Measurements from ENCODE around the gene NEGR1. TPM values are rescaled to one million over a fixed set of nuclear protein-coding genes. Genes with fewer than 3 reads are reported as not detected.

The NEGR1 gene
- total RNA-seq, 1 experiment from 2014 or later, result 19.2 TPM

DNA sequence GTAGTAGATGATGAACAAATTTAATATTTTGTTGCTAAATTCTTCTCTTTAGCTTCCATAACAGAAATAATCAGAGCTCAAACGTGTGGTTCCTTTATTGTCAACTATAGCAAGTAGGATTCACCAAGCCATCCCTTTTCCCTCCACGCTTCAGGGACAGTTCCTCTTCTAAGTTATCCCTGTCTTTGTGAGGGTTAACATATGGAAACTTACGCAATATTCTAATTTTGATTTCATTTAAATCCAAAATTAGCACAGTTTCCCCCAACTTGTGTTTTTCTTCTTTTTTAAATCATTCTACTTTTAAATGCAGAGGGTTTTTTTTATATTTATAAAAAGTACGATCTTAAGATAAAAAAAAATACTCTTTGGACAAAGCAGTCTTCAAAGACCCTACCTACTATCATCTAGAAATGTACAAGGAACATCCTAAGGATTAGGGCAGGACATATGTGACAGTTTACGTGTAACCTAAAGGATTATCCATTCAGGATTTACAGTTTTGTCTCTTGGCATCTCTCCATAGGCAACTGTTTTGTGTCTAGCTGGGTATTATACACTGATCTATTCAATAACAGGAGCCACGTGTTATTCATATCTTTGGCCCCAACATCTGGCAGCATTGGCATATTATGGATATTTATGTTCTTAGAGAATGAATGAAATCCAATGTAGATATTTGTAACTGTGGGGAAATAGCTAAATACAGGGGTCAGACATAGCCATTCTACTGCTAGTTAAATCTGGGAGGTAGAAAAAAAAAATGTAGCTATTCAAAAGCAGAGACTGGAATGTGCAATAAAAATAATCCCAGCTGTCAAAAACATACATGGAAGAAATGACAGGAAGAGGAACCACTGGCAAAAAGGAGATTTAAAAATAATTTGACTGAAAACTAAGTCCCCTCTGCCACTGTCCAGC, 272.9 kb downstream of the NEGR1 start:
- CTCF ChIA-PET, result interaction anchor here (0.6 kb wide), 1 partner anchor 885 kb away, joined by 3 read pairs; no protein-coding TSS in a partner anchor
- no peaks in the 10 kb centered on the region for H3K36me3 Mint-ChIP-seq (ENCODE audit: insufficient read depth, unreplicated experiment)
- H3K9me3 Mint-ChIP-seq (ENCODE audit: low read depth, unreplicated experiment), result peaks cover 2% of the 10 kb centered on the region
- no peak for DNase-seq
- intact Hi-C loops (cut with micrococcal nuclease; ENCODE audit: unreplicated experiment), result no loop called here
- TF ChIP-seq, protein P1, sequence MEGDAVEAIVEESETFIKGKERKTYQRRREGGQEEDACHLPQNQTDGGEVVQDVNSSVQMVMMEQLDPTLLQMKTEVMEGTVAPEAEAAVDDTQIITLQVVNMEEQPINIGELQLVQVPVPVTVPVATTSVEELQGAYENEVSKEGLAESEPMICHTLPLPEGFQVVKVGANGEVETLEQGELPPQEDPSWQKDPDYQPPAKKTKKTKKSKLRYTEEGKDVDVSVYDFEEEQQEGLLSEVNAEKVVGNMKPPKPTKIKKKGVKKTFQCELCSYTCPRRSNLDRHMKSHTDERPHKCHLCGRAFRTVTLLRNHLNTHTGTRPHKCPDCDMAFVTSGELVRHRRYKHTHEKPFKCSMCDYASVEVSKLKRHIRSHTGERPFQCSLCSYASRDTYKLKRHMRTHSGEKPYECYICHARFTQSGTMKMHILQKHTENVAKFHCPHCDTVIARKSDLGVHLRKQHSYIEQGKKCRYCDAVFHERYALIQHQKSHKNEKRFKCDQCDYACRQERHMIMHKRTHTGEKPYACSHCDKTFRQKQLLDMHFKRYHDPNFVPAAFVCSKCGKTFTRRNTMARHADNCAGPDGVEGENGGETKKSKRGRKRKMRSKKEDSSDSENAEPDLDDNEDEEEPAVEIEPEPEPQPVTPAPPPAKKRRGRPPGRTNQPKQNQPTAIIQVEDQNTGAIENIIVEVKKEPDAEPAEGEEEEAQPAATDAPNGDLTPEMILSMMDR (IDR thresholded peaks at IDR 0.05; ENCODE audit: unreplicated experiment), result no peak
- no peaks in the 10 kb centered on the region for H3K4me1 Mint-ChIP-seq (ENCODE audit: low read depth, unreplicated experiment)
- no peak overlapping the region for H3K4me3 Mint-ChIP-seq (ENCODE audit: low read depth, unreplicated experiment)
- H3K27ac Mint-ChIP-seq (ENCODE audit: unreplicated experiment), result no peak overlapping the region
- BruUV-seq (replicated peaks), result no TSS peak
- no peaks in the 10 kb centered on the region for H3K27me3 Mint-ChIP-seq (ENCODE audit: unreplicated experiment)

DNA sequence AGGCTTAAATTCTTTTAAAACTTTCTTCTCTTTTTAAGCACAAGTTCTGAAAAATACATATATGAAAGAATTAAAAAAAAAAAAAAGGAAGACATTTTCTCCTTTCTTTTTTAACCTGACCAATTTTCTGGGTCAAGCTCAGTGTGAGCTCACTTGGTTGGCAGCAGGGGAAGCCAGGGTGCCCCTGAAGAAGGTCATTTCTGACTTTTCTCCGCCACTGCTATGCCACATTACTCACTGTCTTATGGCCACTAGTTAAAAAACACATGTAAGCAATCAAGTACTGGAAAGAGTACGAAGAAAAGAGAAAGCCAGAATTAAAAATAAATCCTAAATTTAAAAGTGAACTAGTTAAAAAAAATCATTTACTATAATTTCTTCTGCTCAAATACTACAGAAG, 275.0 kb downstream of the NEGR1 start:
- intact Hi-C loops (cut with micrococcal nuclease; ENCODE audit: unreplicated experiment), result no loop called here
- H3K9me3 Mint-ChIP-seq (ENCODE audit: low read depth, unreplicated experiment), result peaks cover 2% of the 10 kb centered on the region
- BruUV-seq (replicated peaks), result no TSS peak

DNA sequence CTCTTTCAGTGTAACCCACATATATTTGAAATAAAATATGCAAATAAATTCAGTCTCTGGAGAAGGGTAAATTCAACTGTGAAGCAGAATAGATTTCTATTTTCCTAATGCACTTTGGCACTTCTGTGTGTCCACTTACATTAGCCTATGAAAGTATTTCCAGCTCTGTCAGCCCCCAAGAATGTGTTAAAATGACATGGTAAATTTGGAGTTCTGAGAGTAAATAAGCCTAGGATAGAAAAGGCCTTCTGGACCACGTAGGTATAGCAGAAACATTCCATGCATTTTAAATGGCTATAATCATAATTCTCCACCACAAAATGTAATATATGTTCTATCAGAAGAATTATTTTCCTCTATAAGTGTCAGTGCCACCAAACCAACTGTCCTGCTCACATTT, 276.2 kb downstream of the NEGR1 start:
- TF ChIP-seq, protein P1 (IDR thresholded peaks at IDR 0.05; ENCODE audit: unreplicated experiment), result no peak
- CTCF ChIA-PET, result no interaction called here
- H3K9me3 Mint-ChIP-seq (ENCODE audit: low read depth, unreplicated experiment), result no peaks in the 10 kb centered on the region
- intact Hi-C loops (cut with micrococcal nuclease; ENCODE audit: unreplicated experiment), result no loop called here
- no peak overlapping the region for H3K4me3 Mint-ChIP-seq (ENCODE audit: low read depth, unreplicated experiment)
- DNase-seq, result no peak
- no peaks in the 10 kb centered on the region for H3K4me1 Mint-ChIP-seq (ENCODE audit: low read depth, unreplicated experiment)
- H3K27ac Mint-ChIP-seq (ENCODE audit: unreplicated experiment), result no peak overlapping the region
- no peaks in the 10 kb centered on the region for H3K27me3 Mint-ChIP-seq (ENCODE audit: unreplicated experiment)
- H3K36me3 Mint-ChIP-seq (ENCODE audit: insufficient read depth, unreplicated experiment), result no peaks in the 10 kb centered on the region
- no TSS peak for BruUV-seq (replicated peaks)

More for the DNA sequence above, 275.0 kb downstream of the NEGR1 start:
- no peaks in the 10 kb centered on the region for H3K4me1 Mint-ChIP-seq (ENCODE audit: low read depth, unreplicated experiment)
- no peak overlapping the region for H3K27ac Mint-ChIP-seq (ENCODE audit: unreplicated experiment)
- H3K27me3 Mint-ChIP-seq (ENCODE audit: unreplicated experiment), result no peaks in the 10 kb centered on the region
- no peaks in the 10 kb centered on the region for H3K36me3 Mint-ChIP-seq (ENCODE audit: insufficient read depth, unreplicated experiment)
- CTCF ChIA-PET, result no interaction called here
- DNase-seq, result no peak
- no peak overlapping the region for H3K4me3 Mint-ChIP-seq (ENCODE audit: low read depth, unreplicated experiment)
- TF ChIP-seq, protein P1 (IDR thresholded peaks at IDR 0.05; ENCODE audit: unreplicated experiment), result no peak

DNA sequence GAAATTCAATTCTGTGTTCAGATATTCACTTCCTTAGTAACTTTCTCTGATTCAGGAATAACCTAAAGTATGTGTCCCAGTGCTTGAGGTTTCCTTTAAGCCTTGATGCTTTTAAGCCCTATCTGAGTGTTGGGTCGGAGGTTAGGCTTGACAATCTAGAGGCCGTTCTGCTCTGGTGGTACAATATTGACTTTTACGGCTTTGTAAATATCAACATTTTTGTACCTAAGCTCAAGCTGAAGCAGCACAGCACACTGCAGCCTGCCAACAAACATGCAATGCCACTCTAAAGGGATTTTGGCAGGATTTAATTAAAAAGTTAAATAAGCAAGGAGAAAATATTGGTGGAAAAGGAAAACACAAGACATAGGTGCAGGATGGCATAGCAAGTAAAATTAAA, 279.2 kb downstream of the NEGR1 start:
- H3K27me3 Mint-ChIP-seq (ENCODE audit: unreplicated experiment), result no peaks in the 10 kb centered on the region
- H3K36me3 Mint-ChIP-seq (ENCODE audit: insufficient read depth, unreplicated experiment), result no peaks in the 10 kb centered on the region
- H3K4me3 Mint-ChIP-seq (ENCODE audit: low read depth, unreplicated experiment), result no peak overlapping the region
- CTCF ChIA-PET, result no interaction called here
- intact Hi-C loops (cut with micrococcal nuclease; ENCODE audit: unreplicated experiment), result no loop called here
- no peaks in the 10 kb centered on the region for H3K4me1 Mint-ChIP-seq (ENCODE audit: low read depth, unreplicated experiment)
- no peak for DNase-seq
- H3K9me3 Mint-ChIP-seq (ENCODE audit: low read depth, unreplicated experiment), result no peaks in the 10 kb centered on the region
- BruUV-seq (replicated peaks), result no TSS peak
- H3K27ac Mint-ChIP-seq (ENCODE audit: unreplicated experiment), result no peak overlapping the region
- TF ChIP-seq, protein P1 (IDR thresholded peaks at IDR 0.05; ENCODE audit: unreplicated experiment), result no peak

Measured in Calu3 (cell line).